GM18909 (cell line): ENCODE results near the gene TNP2.

Source experiments
- ATAC-seq: cut with Tn5 transposase; IDR thresholded peaks from one replicate; pipeline ENCODE4 v1.9.1; 2021; ENCODE audit warnings: mild to moderate bottlenecking; ENCODE audit not compliant: unreplicated experiment, poor library complexity

TNP2 gene

DNA sequence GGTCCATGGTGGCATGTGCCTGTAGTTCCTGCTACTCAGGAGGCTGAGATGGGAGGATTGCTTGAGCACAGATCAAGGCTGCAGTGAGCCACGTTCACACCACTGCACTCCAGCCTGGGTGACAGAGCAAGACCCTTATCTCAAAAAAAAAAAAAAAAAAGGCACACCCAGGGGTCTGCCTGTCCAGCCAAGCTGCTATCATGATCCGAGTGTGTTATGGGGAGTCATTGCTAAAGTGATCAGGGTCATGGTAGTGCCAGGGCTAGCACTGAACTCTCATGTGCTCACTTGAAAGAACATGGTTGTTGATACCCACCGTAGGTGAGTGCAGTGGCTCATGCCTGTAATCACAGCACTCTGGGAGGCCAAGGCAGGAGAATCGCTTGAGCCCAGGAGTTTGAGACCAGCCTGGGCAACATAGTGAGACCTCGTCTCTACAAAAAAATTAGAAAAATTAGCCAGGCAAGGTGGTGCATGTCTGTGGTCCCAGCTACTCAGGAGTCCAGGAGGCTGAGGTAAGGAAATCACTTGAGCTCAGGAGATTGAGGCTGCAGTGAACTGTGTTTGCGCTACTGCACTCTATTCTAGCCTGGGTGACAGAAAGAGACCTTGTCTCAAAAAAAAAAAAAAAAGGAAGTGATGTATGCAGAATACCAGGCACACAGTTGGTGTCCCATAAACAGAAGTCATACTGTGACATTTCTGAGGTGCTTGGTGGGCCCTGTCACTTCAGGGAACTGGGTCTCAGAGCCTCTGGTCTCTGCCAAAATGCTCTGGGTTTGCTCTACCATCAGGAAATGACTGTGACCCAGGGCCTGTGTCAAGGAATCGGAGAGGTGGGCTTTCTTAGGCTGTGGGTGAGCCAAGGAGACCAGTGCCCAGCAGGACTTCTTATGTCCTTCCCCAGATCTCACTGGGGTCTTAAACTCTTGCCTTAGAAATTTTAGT is 9.8 kb upstream of the TNP2 start:
- ATAC-seq, result no peak

DNA sequence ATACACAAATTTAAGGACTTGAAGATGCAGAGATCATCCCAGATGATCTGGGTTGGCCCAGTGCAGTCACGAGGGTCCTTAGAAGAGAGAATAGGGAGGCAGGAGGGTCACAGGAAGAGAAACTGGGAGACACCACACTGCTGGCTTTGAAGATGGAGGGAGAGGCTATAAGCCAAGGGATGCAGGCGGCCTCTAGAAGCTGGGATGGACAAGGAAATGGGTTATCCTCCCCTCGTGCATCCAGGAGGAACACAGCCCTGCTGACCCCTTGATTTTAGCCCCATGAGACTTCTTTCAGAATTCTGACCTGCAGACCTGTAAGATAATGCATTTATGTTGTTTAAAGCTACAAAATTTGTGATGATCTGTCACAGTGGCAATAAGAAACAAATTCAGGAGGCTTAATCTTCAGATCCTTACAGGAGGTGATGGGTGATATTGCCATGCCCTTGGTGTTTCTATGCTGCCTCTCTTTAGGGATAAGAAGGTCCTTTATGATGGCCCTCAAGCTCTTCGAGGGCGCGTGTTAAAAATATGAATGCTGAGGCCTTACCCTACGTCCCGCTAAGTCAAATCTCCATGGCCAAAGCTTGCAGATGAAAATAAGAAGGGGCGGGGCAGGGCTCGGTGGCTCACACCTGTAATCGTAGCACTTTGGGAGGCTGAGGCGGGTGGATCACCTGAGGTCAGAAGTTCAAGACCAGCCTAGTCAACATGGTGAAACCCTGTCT is 8.6 kb upstream of the TNP2 start:
- ATAC-seq, result no peak

DNA sequence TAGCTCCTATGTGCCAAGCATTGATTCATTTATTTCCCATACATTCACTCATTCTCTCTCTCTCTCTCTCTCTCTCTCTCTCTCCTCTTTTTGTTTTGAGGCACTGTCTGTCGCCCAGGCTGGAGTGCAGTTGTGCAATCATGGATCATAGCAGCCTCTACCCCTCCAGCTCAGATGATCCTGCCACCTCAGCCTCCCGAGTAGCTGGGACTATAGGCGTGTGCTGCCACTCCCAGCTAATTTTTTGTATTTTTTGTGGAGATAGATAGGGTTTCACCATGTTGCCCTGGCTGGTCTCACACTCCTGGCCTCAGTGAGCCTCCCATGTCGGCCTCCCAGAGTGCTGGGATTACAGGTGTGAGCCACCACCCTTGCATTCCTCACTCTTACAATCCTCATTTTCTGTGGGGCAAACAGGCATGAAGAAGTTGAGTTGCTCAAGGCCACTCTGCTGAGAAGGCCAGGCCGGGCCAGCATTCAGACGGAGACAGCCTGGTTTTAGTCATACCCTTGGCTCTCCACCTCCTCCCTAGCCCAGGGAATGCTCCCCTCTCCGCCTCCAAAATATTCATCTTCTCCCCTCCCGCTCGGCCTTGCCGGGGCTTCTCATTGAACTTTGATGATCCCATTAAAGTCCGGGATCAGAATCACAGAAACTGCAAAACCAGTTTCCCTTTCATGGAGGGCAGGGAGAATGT is 7.9 kb upstream of the TNP2 start:
- no peak for ATAC-seq

DNA sequence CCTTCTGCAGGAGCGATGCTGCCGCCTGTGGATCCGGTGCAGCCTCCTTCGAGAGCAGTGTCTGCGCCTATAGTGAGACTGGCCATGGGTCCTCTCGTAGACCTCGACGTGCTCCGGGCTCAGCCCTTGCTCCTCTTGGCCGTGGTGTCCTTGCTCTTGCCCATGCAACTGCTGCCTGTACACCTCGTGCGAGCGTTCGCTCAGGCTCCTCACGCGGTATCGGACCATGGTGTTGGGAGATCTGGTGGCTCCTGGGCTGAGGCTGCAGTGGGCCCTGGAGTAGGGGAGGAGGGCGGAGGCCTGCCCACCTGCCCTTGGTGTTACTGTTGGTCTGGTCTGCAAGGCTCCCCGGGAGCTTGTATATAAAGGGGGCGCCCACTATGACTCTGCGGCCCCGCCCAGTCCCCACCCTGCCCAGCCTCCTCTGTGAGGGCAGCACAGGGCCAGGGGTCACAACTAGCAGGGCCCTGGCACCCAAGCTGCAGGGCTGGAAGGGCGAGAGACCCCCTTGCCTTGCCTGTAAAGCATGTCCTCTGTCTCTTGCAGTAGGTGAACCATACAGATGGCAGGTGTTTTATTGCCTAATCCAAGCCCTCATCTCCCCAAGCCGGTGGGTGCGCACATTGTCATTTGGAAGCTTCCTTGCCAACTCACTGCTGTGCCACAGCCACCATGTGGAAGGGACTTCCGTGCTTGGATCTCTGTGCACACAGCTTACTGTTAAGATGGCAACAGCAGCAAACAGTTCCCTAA is 7.2 kb upstream of the TNP2 start, which contains the start of gene PRM2:
Gene PRM2 (minus strand): TSS at position 338 of the 753 bp plus-strand sequence. CDS start 110 bp downstream, at position 228.
- ATAC-seq, result no peak

DNA sequence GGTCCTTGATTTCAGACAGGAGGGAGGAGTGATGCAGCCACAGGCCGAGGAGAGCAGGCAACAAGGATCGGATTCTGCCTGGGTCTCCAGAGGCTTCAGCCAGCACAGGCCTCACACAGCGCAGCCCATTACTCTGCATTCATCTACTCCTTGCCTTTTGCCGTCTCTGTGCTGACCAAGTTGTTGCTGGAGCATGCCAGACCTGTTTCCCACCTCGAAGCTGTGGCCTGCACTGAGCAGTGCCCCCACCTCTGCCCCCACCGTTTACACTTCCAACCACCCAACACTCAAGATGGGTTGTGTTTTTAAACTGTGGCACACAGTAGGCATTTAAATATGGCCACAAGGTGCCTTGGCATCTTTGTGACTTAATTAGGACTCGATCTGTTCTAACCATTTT is 5.8 kb upstream of the TNP2 start:
- no peak for ATAC-seq

DNA sequence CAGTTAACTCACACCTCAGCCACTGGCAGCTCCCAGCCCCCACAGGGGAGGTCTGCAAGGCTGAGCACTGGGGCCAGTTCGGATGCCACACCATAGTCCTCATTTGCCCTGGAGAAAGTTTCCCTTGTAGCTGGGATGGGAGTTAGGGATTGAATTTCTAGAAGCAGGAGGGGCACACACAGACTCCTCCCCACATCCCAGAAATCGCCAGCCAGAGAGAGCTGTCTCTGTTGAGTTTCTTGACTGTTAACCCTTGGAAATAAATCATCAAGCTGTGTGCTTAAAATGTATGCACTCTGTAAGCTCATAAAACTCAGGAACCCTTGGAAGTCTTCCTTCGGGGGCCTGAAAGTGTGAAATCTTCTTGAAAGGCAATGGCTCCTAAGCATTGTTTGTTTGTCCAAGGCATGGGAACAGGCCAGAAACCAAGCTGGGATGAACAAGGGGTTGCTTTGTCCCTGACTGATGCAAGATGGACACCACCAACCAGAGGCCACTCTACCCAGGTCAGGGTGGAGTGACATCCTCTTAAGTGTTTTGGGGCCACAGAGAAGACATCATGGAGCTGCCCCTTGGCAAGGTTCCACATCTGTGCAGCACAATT is 4.7 kb upstream of the TNP2 start:
- no peak for ATAC-seq

DNA sequence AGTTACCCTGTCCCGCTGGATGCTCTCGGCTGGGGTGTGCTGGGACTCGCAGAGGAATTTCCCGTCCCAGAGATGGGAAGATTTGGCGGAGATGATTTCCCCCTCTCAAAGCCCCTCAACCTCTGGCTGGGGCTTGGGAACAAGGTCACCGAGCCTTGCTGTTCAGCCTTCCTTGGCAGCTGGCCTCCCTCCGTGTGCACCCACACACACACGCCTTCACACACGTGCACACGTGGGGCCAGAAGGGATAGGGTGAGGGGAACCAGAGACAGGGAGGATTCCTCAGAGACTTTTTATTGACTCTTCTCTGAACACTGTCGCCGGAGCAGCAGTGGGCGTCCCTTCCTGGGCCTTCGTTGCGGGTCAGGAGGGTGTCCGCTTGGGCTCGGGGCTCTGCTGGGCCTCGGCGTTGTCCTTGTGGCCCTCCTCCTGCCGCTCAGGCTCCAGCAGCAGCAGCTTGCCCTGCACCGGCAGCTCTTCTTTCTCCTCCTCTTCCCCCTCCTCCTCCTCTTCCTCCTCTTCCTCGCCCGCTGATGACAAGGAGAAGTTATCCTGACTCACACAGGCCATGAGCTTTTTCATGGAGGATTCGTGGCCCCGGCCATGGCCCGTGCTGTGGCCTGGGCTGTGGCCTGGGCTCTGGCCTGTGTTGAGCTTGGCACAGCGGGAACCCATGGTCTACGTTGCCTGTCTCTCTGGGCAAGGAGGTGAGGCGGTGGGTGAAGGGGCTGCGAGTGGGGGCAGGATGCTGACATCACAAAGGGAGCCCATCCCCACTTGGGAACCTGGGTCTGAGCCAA is 4.0 kb upstream of the TNP2 start, which contains the start of gene PRM3:
Gene PRM3 (minus strand): TSS at position 709 of the 800 bp plus-strand sequence. CDS start 34 bp downstream, at position 675.
- ATAC-seq, result no peak

DNA sequence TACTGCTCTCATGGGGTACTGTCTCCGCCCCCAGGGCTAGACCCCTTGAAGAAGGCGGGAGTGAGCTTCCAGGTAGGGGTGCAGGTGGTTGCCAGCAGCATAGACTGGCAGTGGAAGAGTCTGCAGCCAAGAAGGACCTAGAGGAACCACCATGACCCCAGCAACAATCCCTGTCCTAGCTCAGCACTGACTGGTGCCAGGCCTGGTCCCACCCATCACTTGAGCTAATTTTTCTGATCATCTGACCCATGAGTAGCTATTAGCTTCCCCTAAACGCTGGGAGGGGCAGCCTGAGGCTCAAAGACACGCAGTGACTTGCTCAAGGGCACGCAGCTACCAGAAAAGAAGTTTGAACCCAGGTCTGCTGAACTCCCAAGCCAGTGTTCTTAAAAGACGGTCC is 3.4 kb upstream of the TNP2 start:
- ATAC-seq, result no peak

DNA sequence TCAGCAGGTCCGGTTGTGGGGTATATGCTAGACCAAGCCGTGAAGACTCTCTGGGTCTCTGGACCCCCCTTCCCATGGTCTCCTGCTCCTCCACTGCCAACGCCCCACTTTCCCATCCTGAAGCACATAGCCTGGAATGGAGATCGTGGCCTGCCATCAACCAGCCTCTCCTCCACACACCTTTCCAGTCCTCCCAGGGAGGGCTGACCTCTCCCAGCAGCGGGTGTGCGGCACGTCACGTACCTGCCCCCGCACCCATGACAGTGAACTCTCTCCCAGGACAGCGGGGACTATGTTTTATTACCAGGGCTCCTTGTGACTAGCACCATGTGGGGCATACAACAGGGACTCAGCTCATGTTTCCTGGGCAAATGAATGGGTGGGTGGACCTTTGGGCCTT is 2.5 kb upstream of the TNP2 start:
- no peak for ATAC-seq

DNA sequence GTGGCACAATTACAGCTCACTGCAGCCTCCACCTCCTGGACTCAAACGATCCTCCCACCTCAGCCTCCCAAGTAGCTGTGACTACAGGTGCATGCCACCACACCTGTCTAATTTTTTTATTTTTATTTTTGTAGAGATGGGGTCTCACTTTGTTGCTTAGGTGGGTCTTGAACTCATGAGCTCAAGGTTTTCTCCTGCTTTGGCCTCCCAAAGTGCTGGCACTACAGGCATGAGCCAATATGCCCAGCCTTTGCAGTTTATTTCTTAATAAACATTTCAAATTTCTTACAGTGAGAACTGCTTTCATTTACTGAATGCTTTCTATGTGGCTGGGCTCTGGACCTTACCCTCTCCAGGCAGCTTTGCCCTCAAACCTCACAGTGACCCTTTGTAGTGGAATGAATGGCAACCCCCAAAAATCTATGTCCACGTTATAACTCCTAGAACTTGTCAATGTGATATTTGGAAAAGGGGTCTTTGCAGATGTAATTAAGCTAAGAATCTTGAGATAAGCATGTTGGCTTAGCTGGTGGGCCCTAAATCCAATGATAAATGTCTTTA is 1.6 kb upstream of the TNP2 start:
- ATAC-seq, result no peak

DNA sequence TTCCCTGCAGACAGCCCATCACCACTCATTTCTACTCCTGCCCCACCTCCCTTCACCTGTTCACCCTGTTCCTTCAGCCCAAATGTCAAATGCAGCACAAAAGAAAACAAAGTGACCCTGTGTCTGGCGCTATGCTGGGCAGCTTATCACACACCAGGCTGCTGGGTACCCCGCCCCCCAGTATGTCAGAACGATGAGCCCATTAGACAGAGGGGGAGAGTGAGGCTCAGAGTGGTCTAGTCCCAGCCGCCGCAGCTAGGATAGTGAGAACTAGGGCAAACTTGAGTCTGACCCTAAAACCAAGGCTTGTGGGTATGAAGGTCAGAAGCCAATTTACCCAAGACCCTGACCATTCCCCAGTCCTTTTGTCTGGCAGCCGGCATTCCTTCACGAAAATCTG is 4.0 kb downstream of the TNP2 start:
- no peak for ATAC-seq

DNA sequence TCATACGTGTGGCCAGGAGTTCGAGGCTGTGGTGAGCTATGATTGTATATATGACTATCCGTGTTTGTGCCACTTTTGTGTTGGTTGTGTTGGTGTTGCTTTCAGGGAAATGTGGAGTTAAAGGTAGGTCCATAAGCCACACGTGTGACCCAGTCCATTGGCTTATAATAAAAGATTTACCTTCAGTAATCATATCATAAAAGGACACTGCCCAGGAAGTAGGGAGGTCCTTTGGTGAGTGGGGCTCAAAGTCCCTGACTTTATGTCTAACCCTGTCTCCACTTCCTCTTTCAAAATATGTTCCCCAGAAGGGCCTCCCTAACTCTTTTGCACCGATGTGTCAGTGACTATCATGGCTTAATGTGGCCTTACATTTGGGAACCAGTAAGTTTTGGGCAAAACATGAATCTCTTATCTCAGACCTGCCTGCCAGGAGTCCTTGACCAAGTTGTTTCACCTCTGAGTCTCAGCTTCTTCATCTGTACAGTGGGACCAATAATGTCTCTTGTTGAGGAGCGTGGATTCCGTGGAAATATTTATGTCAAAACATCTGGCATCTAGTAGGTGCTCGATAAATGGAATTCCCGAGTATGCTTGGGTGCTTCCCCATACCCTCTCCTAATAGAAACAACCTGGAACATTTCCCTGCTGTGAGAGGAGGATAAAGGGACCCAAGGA is 4.8 kb downstream of the TNP2 start:
- ATAC-seq, result no peak

DNA sequence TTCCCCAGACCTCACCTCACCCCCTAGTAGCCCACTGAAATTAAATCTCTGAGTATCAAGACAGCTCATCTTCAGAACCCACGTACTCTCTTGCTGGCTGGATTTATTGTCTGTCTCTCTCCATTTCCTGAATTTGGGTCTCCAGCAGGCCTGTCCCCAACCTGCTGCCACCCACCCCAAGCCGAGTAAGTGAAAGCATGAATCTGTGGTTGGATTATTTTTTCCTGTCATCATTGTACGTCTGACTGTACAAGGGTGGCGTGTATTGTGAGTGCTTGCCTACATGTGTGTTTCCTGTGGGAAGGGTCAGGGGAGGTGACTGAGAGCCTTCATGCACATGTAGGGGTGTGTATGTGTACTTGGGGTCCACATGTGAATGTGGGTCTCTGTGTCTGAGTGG is 5.4 kb downstream of the TNP2 start:
- no peak for ATAC-seq

DNA sequence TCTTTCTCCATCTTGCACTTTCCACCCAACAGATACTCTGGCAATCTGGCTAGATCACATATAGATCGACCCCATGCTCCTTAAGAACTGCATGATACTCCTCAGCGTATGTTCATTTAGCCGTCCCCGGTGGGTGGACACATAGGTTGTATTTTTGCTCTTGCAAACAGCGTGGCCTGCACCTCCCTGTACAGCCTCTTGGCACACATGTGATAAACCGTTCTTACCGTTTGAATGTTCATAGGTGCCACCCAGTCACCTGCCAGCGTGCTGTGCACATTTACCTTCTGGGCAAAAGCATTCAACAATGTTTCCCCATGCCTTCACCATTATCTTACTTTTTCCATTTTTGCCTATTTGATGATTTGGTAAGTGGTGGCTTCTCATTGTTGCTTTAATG is 6.2 kb downstream of the TNP2 start:
- no peak for ATAC-seq

DNA sequence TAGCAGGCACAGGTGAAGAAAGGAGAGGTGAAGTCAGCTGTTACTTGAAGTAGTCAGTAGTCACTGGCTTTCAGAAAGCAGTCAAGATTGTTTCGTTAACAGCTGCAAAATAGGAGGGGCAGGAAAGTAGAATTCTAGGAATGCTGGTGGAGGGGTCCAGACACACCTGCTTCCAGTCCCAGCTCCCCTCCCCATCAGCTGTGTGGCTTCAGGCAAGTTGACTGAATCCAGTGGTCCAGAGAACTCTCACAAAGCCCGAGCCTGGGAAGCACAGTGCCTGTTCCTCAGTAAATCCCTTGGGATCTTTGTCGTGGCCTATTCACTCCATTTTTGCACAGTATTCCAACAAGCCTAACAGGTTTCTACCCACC is 8.5 kb downstream of the TNP2 start:
- no peak for ATAC-seq

DNA sequence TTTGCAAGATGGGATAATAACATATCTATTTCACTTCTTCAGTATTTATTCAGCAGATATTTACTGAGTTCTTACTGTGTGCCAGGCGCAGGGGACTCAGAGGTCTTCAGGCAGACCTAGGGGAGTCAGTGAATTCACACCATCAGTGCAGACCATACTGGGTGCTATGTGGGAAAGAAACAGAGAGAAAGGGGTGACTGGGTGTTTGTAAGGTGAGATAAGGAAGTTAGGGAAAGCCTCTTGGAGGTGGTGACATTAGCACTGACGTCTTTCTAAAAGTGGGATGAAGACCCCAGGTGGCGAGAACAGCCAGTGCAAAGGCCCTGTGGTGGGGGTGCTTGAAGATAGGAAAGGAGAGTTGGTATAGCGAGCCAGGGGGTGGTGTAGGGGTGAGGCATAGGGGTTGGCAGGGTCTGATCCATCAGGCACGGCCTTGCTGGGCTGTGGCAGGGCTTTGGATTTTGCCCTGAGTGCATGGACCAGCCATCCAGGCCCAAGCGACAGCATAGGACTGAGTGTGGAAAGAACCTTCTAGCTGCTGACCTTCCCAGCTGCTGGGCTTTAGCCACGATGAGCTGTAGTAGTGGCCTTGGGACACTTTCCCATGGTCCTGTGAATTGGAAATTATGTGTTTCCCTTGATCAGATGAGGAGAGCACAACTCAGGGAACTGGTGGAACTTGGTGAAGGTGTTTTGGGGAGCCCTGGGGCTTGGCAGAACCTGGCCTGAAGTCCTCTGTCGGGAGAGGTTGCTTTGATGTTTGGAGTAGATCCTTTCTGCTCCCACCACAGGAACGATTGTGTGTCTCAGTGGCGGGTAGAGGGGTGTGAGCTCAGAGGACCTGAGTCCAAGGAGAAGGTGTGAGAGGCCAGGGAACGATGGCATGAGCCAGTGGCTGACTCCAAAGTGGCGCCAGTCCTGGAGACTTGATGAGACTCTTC is 9.2 kb downstream of the TNP2 start:
- ATAC-seq, result no peak
